NCI-H446 treated with DMSO at 0.1 percent for 48 hours (cell line): ENCODE data around the gene PLXNB1.
"Not testable (repeated sequence)": the region's sequence is repeated elsewhere in the genome, so short reads cannot be mapped to it uniquely, and the experiment has no call there.

ENCODE experiments used
- DNase-seq: peaks from one replicate; lab custom pipeline; 2025; lab: John Stamatoyannopoulos, UW

Gene PLXNB1

GRCh38 chr3:48463703-48464102, 33.8 kb upstream of the PLXNB1 start:
- DNase-seq, result no peak

DNA sequence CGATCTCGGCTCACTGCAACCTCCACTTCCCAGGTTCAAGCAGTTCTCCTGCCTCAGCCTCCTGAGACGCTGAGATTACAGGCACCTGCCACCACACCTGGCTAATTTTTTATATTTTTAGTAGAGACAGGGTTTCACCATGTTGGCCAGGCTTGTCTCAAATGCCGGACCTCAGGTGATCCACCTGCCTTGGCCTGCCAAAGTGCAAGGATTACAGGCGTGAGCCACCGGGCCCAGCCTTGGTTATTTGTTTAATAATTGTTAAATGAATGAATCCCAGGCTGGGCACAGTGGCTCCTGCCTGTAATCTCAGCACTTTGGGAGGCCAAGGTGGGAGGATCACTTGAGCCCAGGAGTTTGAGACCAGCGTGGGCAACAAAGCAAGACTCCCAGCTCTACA, 31.9 kb upstream of the PLXNB1 start:
- DNase-seq, result not testable (repeated sequence)

- DNase-seq, result no peak
These were observed 30.6 kb upstream of the PLXNB1 start for GRCh38 chr3:48460517-48460902.

GRCh38 chr3:48459773-48460516, 30.1 kb upstream of the PLXNB1 start:
- DNase-seq, result no peak

DNA sequence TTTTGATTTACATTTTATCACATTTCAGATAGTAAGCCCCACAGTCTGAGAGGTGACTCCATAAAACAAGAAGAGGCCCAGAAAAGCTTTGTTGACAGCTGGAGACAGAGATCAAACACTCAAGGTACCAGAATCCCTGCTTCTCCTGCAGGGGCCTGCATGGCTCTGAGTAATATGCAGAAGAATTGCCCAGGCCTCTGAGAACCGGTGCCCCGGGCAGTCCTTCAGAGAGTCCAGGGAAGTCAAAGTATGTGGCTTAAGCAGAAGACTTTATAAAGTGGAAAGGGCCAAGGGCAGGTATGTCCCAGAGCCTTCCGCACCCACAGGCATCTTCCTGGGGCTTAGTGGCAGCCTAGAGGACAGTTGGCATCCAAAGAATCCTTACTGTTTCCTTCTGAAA, 29.4 kb upstream of the PLXNB1 start:
- DNase-seq, result no peak

DNA sequence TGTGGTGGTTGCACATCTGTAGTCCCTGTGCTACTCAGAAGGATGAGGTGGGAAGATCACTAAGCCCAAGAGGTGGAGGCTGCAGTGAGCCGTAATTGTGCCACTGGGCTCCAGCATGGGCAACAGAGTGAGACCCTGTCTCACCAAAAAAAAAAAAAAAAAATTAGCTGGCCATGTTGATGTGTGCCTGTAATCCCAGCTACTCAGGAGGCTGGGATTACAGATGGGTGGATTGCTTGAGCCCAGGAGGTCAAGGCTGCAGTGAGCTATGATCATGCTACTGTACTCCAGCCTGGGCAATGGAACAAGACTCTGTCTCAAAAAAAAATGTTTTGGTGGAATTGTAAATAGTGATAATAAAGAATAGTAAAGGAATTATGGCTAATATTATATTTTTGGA, 26.6 kb upstream of the PLXNB1 start:
- no peak for DNase-seq

DNA sequence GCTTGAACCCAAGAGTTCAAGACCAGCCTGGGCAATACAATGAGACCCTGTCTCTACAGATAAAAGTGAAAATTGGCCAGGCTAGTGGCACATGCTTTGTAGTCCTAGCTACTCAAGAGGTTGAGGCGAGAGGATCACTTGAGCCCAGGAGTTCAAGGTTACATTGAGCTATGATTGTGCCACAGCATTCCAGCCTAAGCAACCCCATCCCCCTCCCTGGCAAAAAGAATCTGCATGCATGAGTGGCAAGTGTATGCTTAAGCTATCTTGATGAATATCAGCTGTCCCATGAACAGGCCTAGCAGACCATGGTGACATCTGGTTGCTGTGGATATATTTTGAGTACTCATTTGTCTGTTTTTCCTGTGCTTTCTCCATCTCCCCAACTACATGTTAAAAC, 21.4 kb upstream of the PLXNB1 start:
- no peak for DNase-seq

DNA sequence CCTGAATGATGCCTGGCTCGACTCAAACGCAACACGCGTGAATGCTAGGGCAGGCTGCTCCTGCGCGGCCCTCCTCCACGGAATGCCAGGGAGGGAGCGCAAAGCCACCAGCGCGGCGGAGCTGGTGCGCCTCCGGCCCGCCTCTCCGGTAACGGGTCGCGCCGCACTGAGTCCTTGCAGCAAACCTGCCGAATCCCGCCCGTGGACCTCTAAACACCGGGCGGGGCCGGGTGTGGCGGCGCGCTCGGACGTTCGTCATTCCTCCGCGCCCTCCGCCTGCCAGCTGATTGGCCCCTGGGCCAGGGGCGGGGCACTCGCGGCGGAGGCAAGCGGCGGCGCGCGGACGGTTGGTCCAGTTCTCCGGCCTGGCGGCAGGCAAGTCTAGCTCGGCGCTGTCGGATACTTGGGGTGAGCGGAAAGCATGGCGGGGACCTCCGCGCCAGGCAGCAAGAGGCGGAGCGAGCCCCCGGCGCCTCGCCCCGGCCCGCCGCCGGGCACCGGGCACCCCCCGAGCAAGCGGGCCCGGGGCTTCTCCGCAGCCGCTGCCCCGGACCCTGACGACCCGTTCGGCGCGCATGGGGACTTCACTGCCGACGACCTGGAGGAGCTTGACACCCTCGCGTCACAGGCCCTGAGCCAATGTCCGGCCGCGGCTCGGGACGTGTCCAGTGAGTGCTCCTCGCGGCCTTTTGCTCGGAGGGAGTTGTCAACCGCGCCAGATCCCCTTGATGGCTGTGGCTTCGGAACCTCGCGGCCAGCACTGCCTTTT, 16.7 kb upstream of the PLXNB1 start, which contains the start of gene ATRIP:
Gene ATRIP (plus strand): TSS at position 313 of the 769 bp plus-strand sequence. CDS start 109 bp downstream, at position 422.
- peak; percentile 32 for DNase-seq

DNA sequence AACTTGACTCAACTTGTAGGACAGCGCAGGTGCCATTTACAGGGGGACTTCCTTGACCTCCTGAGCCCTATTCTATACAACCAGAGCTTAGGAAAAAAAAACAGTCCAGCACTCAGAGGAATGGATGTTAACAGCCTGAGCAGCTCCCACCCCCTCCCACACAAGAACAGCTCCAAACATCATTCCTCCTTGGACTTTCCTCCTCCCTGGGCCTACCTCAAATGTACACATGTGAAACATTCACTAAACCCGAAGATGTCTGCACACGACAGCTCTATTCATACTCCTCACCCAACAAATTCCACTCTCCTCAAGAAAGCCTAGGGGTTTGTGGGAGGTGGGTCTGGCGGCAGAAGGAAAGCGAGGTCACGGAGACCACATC, 16.1 kb upstream of the PLXNB1 start:
- no peak for DNase-seq

DNA sequence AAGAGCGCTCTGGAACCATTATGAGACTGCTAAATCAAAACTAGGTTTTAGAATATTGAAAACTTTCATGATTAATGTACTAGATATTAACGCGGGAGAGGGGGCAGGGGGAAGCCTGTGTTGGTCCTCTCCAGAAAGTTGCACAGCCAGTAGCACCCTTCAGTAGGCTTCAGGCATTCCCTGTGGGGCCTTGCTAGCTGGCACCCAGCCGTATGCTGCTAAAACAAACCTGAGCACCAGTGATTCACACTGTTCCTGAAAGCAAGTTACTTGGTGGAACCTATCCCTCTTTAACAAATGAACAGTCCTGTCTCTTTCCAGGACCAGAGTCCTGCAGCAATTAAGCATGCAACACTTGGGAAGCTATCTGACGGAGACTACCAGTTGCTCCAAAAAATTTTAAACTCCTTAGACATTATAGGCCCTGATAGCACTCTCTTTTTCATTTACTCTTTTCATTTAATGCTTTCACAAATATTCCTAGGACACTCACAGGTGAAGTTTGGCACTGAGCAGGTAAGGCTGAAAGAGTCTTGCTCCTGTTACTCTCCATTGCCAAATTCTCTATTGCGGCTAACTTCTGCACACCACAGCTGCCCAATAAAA, 15.5 kb upstream of the PLXNB1 start:
- DNase-seq, result no peak

DNA sequence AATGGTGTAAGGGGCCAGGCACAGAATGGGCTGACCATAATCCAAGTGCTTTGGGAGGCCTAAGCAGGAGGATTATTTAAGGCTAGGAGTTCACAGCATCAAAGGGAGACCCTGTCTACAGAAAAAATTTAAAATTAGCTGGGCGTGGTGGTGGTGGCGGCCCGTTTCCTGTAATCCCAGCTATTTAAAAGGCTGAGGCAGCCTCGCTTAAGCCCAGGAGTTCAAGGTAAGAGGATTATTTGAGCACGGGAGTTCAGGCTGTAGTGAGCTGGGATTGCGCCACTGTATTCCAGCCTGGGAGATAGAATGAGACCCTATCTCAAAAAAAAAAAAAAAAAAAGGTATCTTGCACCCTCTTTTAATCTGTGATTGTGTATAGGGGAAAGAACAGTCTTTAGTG, 12.1 kb upstream of the PLXNB1 start:
- no peak for DNase-seq

GRCh38 chr3:48440590-48440958, 10.7 kb upstream of the PLXNB1 start:
- no peak for DNase-seq

DNA sequence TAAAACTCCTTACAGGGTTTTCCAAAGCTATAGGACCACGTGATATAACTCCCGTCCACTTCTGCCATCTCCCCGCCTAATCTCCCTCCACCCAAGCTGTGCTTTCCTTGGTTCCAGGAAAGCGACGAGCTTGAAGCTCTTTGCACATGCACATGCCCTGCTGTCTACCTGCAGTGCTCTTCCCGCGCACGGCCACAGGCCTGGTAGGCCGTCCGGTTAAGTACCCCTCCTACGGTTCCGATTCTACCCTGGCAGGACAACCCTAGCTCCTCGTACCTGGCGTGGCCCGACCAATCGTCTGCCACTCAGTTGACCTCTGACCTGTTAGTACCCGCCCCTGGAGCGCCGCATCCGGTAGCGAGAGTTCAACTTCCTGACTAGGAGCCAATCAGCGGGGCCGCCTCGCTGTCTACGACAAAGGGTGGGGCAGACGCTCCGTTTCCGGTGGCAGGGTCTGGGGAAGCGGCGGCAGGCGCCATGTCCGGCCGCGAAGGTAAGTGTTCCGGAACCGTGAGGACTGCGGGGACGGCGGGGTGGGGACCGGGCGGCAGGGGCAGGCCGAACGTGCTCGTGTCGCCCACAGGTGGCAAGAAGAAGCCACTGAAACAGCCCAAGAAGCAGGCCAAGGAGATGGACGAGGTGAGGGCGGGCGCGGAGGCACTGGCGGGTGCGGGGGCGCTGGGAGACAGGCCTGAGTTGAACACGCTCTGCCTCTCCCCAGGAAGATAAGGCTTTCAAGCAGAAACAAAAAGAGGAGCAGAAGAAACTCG, 10.1 kb upstream of the PLXNB1 start, which contains the start of the genes CCDC51 and TMA7:
Gene CCDC51 (minus strand): TSS at position 300 of the 770 bp plus-strand sequence. CDS start 4,991 bp downstream, outside the sequence.
Gene TMA7 (plus strand): TSS at position 438 of the 770 bp plus-strand sequence. CDS start 40 bp downstream, at position 478.
- peak; percentile 82 for DNase-seq

- no peak for DNase-seq
These were observed 7.9 kb upstream of the PLXNB1 start for GRCh38 chr3:48437812-48438211.

DNA sequence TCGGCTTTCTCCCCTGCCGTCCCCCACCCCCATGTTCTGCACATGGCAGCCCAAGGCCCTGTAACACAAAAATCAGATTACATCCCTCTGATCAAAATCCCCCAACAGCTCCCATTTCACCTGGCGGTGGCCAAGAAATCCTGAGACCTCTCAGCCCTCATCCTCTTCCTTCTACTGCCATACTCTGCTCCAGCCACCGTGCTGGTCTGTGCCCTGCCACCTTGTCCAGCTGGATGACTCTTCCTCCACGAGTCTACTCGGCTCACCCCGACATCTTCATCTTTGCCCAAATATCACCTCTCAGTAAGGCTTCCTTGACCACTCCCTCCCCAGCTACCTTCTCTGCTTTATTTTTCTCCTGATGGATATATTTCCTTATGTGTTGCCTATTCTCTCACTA, 7.0 kb upstream of the PLXNB1 start:
- no peak for DNase-seq

GRCh38 chr3:48436477-48436787, 6.5 kb upstream of the PLXNB1 start:
- no peak for DNase-seq

DNA sequence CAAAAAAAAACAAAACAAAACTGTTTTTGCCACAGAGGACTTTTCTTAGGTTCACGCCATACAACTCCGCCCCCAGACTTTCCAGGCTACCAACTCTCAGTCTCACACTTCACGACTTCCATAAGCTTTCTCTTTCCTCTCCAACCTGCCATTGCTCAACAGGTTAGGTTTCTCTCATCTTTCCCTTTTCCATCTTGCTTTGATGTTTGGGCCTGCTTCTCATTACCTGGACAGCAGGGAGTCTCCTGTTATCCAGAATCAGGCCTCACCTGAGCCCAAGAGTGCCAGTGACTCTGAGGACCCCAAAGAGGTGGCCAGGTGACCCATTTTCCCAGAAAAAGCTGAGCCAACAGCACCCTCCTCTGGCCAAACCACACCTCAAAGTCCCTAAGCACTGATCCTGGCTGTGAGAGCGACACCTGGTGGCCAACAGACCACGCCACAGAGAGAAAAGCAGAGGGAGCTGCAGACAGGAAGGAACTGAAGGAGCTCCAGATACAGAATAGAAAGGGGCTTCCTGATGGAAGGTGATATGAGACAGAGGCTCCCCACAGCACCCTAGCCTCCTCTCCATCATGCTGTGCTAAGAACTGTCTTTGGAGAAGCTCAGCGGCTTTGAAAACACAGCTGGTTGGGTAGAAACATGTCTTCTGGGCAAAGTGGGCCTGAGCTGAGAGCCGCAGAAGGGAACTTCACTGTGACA, 6.0 kb upstream of the PLXNB1 start:
- peak; percentile 21 for DNase-seq

DNA sequence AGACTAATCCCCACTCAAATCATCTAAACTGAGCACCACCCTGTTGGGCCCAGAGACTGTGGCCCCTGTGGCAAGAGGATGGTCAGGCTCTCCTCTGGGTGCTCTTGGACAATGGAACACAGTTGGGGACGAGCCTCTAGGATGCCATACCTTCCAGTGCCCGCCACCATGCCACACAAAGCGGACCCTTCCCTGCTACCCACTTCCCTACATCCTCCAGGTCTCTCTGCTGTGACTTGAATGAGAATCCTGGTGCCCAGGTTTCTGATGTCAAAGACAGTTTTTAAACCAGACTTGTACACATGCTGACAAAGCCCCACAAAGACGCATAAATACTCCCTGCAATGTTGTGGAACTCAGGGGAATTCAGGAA, 5.3 kb upstream of the PLXNB1 start:
- DNase-seq, result no peak

GRCh38 chr3:48434591-48435222, 4.8 kb upstream of the PLXNB1 start:
- DNase-seq, result no peak

- no peak for DNase-seq
These were observed 3.7 kb upstream of the PLXNB1 start for GRCh38 chr3:48433472-48434118.
